ENCODE results near the gene RUSC1.

DNA sequence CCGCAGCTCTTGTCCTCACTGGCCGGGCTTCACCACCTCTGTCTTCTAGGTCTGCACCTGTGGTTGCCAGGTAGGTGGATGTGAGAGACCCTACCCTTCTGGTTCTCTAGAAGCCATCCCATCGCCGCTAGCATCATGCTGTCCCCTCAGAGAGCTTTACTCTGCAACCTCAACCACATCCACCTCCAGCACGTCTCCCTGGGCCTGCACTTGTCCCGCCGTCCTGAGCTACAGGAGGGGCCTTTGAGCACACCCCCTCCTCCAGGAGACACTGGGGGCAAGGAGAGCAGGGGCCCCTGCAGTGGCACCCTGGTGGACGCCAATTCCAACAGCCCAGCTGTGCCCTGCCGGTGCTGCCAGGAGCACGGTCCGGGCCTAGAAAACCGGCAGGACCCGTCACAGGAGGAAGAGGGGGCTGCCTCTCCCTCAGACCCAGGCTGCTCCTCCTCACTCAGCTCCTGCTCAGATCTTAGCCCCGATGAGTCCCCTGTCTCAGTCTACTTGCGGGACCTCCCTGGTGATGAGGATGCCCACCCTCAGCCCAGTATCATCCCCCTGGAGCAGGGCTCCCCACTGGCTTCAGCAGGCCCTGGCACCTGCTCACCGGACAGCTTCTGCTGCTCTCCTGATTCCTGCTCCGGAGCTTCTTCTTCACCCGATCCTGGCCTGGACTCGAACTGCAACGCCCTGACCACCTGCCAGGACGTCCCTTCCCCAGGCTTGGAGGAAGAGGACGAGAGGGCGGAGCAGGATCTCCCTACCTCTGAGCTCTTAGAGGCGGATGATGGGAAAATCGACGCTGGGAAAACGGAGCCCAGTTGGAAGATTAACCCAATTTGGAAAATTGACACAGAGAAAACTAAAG, 1.2 kb downstream of the RUSC1 start:
- no peak for TF ChIP-seq POLR2AphosphoS5 (IDR thresholded peaks at IDR 0.05; ENCODE audit: borderline replicate concordance, low read depth, low read length)
- TF ChIP-seq EZH2 (IDR thresholded peaks at IDR 0.05) = no peak
- no peak for TF ChIP-seq FOXP2 (optimal IDR thresholded peaks at IDR 0.05; ENCODE audit: control extremely low read depth, extremely low read length, insufficient read depth)

All from SK-N-MC (cell line).